Neutrophil (primary cell): ENCODE measurements around the gene GDF10.

Experiments used
- H3K27ac ChIP-seq: fragments of 200-600 bp; sonication (generic); 2 replicates; pipeline ENCODE4 v1.5.1; 2016; ENCODE audit warnings: mild to moderate bottlenecking, moderate library complexity
- H3K27me3 ChIP-seq: fragments of 200-600 bp; sonication (generic); 2 replicates; pipeline ENCODE4 v1.6.0; 2016; ENCODE audit warnings: mild to moderate bottlenecking
- H3K36me3 ChIP-seq: fragments of 200-600 bp; sonication (generic); 2 replicates; pipeline ENCODE4 v1.5.1; 2017
- H3K4me1 ChIP-seq, 2 experiments: fragments of 200-600 bp in 1 of 2; sonication (generic) in 1 of 2; 1 replicate in 1 of 2; 2 replicates in 1 of 2; pipeline versions ENCODE4 v1.5.1 to v1.6.1; 2013 to 2016; ENCODE audit warnings: low read depth in 1 of 2, low read length in 1 of 2, mild to moderate bottlenecking in 1 of 2, moderate library complexity in 1 of 2; ENCODE audit not compliant: control insufficient read depth in 1 of 2, insufficient read depth in 1 of 2
- H3K4me3 ChIP-seq, 2 experiments: fragments of 200-600 bp in 1 of 2; sonication (generic) in 1 of 2; 1 replicate in 1 of 2; 2 replicates in 1 of 2; pipeline ENCODE4 v1.5.1; 2013 to 2016; ENCODE audit warnings: low read depth in 1 of 2, low read length in 1 of 2, mild to moderate bottlenecking in 1 of 2, moderate library complexity in 1 of 2
- H3K9me3 ChIP-seq: fragments of 200-600 bp; sonication (generic); 2 replicates; pipeline ENCODE4 v1.5.1; 2016
- TF ChIP-seq, protein P1 (sequence below): fragments of 200-600 bp; sonication (generic); IDR thresholded peaks from 2 replicates; pipeline ENCODE4 v1.5.1; 2016; ENCODE audit warnings: antibody characterized with exemption

The GDF10 gene

DNA sequence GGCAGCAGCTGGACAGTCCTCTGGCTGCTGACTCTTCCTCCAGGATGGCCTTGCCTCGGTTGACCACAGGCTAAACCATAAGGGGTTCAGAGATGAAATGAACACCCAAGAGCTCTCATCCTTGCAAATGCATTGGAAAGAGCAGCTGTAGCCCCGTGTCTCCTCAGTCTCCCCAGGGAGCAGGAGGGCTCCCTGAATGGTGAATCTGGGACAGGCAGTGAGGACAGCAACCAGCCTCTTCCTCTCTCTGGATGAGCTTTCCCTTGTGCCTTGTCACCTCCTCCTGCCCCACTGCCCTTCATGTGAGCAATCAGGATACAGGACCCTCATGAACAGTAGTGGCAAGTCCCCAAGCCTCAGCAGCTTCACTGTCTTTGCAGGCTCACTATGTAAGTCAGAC lies 23.9 kb upstream of the GDF10 start:
- no peaks in the 10 kb centered on the region for H3K4me1 ChIP-seq
- H3K27me3 ChIP-seq = no peaks in the 10 kb centered on the region
- TF ChIP-seq, protein P1, sequence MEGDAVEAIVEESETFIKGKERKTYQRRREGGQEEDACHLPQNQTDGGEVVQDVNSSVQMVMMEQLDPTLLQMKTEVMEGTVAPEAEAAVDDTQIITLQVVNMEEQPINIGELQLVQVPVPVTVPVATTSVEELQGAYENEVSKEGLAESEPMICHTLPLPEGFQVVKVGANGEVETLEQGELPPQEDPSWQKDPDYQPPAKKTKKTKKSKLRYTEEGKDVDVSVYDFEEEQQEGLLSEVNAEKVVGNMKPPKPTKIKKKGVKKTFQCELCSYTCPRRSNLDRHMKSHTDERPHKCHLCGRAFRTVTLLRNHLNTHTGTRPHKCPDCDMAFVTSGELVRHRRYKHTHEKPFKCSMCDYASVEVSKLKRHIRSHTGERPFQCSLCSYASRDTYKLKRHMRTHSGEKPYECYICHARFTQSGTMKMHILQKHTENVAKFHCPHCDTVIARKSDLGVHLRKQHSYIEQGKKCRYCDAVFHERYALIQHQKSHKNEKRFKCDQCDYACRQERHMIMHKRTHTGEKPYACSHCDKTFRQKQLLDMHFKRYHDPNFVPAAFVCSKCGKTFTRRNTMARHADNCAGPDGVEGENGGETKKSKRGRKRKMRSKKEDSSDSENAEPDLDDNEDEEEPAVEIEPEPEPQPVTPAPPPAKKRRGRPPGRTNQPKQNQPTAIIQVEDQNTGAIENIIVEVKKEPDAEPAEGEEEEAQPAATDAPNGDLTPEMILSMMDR = no peak
- no peaks in the 10 kb centered on the region for H3K36me3 ChIP-seq
- H3K27ac ChIP-seq = no peak overlapping the region
- no peaks in the 10 kb centered on the region for H3K9me3 ChIP-seq
- H3K4me3 ChIP-seq = no peak overlapping the region

DNA sequence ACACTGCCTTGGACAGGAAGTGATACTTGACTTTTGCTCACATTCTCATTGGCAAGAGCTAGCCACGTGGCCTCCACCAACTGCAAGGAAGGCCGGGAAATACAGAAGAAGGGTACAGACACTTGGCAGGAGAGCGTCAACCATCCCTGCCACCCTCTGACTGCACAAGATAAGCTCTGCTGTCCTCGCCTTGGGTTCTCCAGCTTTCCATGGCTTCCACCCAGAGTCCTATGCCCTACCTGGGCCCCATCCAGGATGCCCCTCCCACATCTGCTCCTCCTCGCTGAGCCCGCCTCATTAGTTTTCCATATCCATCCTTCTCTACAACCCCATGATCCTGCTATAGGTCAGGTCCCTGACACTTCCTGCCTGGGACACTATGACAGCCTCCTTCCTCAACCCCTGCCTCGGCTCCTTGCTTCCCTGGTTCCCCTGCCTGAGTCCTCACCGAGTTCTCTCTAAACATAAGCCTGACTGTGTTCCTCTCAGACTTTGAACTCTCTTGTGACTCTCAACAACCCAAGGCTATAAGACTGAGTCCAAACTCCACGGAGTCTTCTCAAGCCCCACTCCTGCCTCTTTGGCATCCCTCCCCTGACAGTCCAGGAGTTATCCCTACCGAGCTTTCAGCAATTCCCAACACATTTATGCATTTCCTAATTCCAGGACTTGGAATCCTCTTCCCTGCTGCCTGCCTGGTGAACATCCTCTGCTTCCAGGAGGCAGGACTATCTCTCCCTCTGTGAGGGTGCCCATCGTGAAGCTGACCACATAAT lies 23.2 kb upstream of the GDF10 start:
- Histone ChIP-seq H3K36me3 (no peaks in the 10 kb centered on the region), H3K27ac (no peak overlapping the region), H3K4me1 (no peaks in the 10 kb centered on the region), H3K9me3 (no peaks in the 10 kb centered on the region), H3K27me3 (no peaks in the 10 kb centered on the region), H3K4me3 (no peak overlapping the region)
- TF ChIP-seq, protein P1 = no peak

DNA sequence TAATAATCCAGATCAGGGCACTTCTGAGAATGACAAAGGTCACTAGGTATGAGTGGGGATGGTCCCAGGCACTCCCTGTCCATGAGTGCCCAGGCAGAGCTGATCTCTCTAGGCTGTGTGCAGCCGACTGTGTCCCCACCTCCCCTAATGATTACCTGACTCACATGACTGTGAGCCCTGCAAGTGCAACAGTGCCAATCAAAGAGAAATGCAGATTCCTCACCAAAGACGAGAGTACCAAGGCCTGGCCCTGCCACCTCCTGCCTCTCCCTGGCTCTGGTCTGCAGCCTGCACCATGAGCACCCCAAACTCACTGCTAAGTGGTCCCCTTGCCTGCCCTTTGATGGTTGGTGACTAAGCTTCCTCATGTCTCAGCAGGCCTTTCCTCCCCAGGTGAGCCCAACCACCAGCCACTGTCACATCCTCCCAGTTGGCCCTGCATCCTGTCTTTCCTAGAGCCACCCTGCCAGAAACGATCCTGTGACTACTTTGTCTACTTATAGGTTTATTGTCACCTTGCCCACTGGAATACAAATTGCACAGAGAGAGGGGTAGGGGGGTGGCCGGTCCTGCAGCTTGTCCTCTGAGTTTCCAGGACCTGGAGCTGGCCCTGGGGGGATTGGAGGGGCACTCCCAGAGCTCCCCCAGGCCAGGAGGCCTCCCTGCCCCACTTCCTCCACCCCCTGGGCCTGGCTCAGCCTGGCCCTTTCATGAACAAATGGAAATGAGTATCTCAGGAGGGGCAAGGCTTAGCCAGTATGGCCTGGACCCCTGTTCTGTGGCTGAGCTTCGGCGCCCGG lies 22.4 kb upstream of the GDF10 start:
- no peak overlapping the region for H3K4me3 ChIP-seq
- no peak overlapping the region for H3K27ac ChIP-seq
- TF ChIP-seq, protein P1 = no peak
- no peaks in the 10 kb centered on the region for H3K9me3 ChIP-seq
- H3K4me1 ChIP-seq = no peaks in the 10 kb centered on the region
- H3K27me3 ChIP-seq = no peaks in the 10 kb centered on the region
- H3K36me3 ChIP-seq = no peaks in the 10 kb centered on the region

DNA sequence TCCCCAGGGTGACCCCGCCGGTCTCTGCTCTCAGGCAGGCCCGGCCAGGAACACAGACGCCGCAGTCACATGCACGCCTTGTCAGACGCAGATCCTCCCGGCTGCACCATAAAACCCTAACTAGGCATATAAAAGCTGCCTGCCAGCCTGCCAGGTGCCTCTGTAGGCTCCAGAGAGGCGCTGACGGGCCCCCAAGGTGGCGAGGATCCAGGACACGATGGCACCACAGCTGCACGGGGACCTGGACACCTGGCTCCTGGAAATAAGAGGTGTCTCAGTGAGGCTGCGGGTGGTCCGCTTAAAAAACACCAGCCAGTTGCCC lies 21.9 kb upstream of the GDF10 start:
- no peaks in the 10 kb centered on the region for H3K36me3 ChIP-seq
- no peak overlapping the region for H3K4me3 ChIP-seq
- no peaks in the 10 kb centered on the region for H3K4me1 ChIP-seq
- H3K27ac ChIP-seq = no peak overlapping the region
- H3K27me3 ChIP-seq = no peaks in the 10 kb centered on the region
- TF ChIP-seq, protein P1 = no peak
- H3K9me3 ChIP-seq = no peaks in the 10 kb centered on the region

DNA sequence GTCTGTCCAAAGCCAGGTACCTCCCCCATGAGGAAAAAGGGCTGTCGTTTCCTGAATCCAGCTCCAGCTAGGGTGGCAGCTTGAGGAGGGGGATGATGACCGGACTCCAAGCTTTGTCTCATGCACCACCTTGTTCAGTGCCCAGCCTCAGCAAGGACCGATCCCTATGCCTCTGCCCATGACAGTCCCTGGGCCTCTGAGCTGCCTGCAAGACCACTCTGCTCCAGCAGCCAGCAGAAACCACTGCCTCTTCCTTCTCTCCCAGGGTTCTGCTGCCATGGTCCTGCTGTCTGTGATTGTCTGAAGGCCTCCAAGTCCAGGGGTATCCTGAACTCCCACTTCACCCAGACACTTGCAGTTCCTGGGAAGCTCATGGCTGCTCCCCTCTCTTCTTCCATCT lies 21.3 kb upstream of the GDF10 start:
- H3K27me3 ChIP-seq = no peaks in the 10 kb centered on the region
- H3K4me3 ChIP-seq = no peak overlapping the region
- H3K4me1 ChIP-seq = no peaks in the 10 kb centered on the region
- TF ChIP-seq, protein P1 = no peak
- H3K36me3 ChIP-seq = no peaks in the 10 kb centered on the region
- no peaks in the 10 kb centered on the region for H3K9me3 ChIP-seq
- H3K27ac ChIP-seq = no peak overlapping the region
